Endothelial cell of umbilical vein (primary cell): ENCODE measurements around the gene IPO5. TPM values are rescaled to one million over a fixed set of nuclear protein-coding genes. Genes with fewer than 3 reads are reported as not detected.

ENCODE experiments used
- BruUV-seq: library from RNA; stranded (reverse); fragments of 400-500 nt; replicated peaks from 2 replicates; lab custom pipeline; 2021; lab: Mats Ljungman, UMichigan
- CTCF ChIA-PET: fragments of 300-600, 350-600 bp; sonication (Branson Sonifier 250); formaldehyde crosslinking; loops from one replicate; lab custom pipeline; 2021; ENCODE audit warnings: antibody characterized with exemption, inconsistent platforms; lab: Charles Lee
- POLR2A ChIA-PET: fragments of 300-600, 350-600 bp; sonication (Branson Sonifier 250); formaldehyde crosslinking; loops from one replicate; lab custom pipeline; 2021; ENCODE audit warnings: antibody characterized with exemption, inconsistent platforms; lab: Charles Lee
- DNase-seq: peaks from one replicate; pipeline ENCODE4 v3.0.0-alpha.2; 2011; ENCODE audit warnings: low read depth, low spot score
- FAIRE-seq: peaks from 2 replicates; lab custom pipeline; 2011; peaks lifted over from hg19 to GRCh38; lab: Jason Lieb, UNC
- H2AFZ ChIP-seq: 2 replicates; pipeline ENCODE4 v1.6.0; 2012; ENCODE audit warnings: low read depth, low read length, control low read depth, inconsistent platforms
- H3K27ac ChIP-seq: 2 replicates; pipeline ENCODE4 v1.5.1; 2011; ENCODE audit warnings: low read depth, mild to moderate bottlenecking, control low read depth, low read length, moderate library complexity; ENCODE audit not compliant: insufficient read depth
- H3K27me3 ChIP-seq, 2 experiments: 2 replicates each; pipeline versions ENCODE4 v1.6.0 to v1.6.1; 2011; ENCODE audit warnings: low read length in 2 of 2, mixed read lengths in 1 of 2; ENCODE audit not compliant: control insufficient read depth in 2 of 2, insufficient read depth in 2 of 2
- H3K36me3 ChIP-seq, 2 experiments: 2 replicates in 1 of 2; 3 replicates in 1 of 2; pipeline ENCODE4 v1.5.1; 2011; ENCODE audit warnings: low read length in 2 of 2, mild to moderate bottlenecking in 1 of 2, moderate library complexity in 1 of 2; ENCODE audit not compliant: control insufficient read depth in 2 of 2, insufficient read depth in 2 of 2; ENCODE audit errors: extremely low read depth in 1 of 2
- H3K4me1 ChIP-seq: 3 replicates; pipeline ENCODE4 v1.5.1; 2011; ENCODE audit warnings: mild to moderate bottlenecking, low read length; ENCODE audit not compliant: control insufficient read depth, insufficient read depth; ENCODE audit errors: extremely low read depth
- H3K4me2 ChIP-seq: 2 replicates; pipeline ENCODE4 v1.6.1; 2011; ENCODE audit warnings: low read length, control low read depth, mixed read lengths; ENCODE audit not compliant: insufficient read depth
- H3K4me3 ChIP-seq, 3 experiments: fragments of 200-600 bp in 1 of 3; sonication (generic), shearing (Covaris generic) in 1 of 3; replicated peaks in 1 of 3; 2 replicates each; pipeline ENCODE4 v1.5.1; 2011 to 2016; ENCODE audit warnings: control low read depth in 3 of 3, low read length in 3 of 3, mild to moderate bottlenecking in 2 of 3, inconsistent platforms in 1 of 3, low read depth in 1 of 3, moderate library complexity in 1 of 3; ENCODE audit not compliant: insufficient read depth in 1 of 3
- H3K79me2 ChIP-seq: 2 replicates; pipeline ENCODE4 v1.6.0; 2012; ENCODE audit warnings: low read length, inconsistent platforms; ENCODE audit not compliant: control insufficient read depth, insufficient read depth
- H3K9ac ChIP-seq: replicated peaks from 2 replicates; pipeline ENCODE3; 2011; ENCODE audit warnings: low read length, control low read depth; ENCODE audit not compliant: insufficient read depth; ENCODE audit errors: extremely low read depth
- H3K9me1 ChIP-seq: replicated peaks from 3 replicates; pipeline ENCODE4 v1.6.0; 2011; ENCODE audit warnings: mild to moderate bottlenecking, low read length; ENCODE audit not compliant: control insufficient read depth, insufficient read depth; ENCODE audit errors: extremely low read depth
- H3K9me3 ChIP-seq: replicated peaks from 2 replicates; pipeline ENCODE4 v1.5.1; 2012; ENCODE audit warnings: low read length, inconsistent platforms; ENCODE audit not compliant: control insufficient read depth, insufficient read depth
- H4K20me1 ChIP-seq: replicated peaks from 2 replicates; pipeline ENCODE3; 2011; ENCODE audit warnings: mild to moderate bottlenecking, low read length; ENCODE audit not compliant: control insufficient read depth, insufficient read depth; ENCODE audit errors: extremely low read depth
- CTCF ChIP-seq, 2 donors: IDR thresholded peaks; 1 replicate in 1 of 2; 2 replicates in 1 of 2; pipeline ENCODE4 v1.5.1; 2011; ENCODE audit warnings: low read length in 2 of 2, mild to moderate bottlenecking in 2 of 2, moderate library complexity in 2 of 2, control low read depth in 1 of 2, inconsistent platforms in 1 of 2, low read depth in 1 of 2; ENCODE audit not compliant: insufficient read depth in 1 of 2; ENCODE audit errors: extremely low read depth in 1 of 2
- EZH2 ChIP-seq: IDR thresholded peaks from 2 replicates; pipeline ENCODE4 v1.6.1; 2012; ENCODE audit warnings: borderline replicate concordance, low read depth, mild to moderate bottlenecking, moderate library complexity, low read length, inconsistent platforms; ENCODE audit not compliant: severe bottlenecking
- FOS ChIP-seq: IDR thresholded peaks from 2 replicates; pipeline ENCODE4 v1.6.1; 2011; ENCODE audit warnings: mild to moderate bottlenecking, low read length, moderate library complexity, borderline replicate concordance; ENCODE audit not compliant: insufficient read depth
- GATA2 ChIP-seq: IDR thresholded peaks from 2 replicates; pipeline ENCODE4 v1.7.0; 2011; ENCODE audit warnings: low read depth, mild to moderate bottlenecking, moderate library complexity, mixed read lengths, low read length; ENCODE audit not compliant: insufficient read length, insufficient read depth
- JUN ChIP-seq: IDR thresholded peaks from 2 replicates; pipeline ENCODE4 v1.6.1; 2011; ENCODE audit warnings: borderline replicate concordance, low read depth; ENCODE audit not compliant: insufficient read length, insufficient read depth
- MAX ChIP-seq: IDR thresholded peaks from 2 replicates; pipeline ENCODE4 v1.6.1; 2011; ENCODE audit not compliant: insufficient read depth, insufficient read length
- MYC ChIP-seq: IDR thresholded peaks from one replicate; pipeline ENCODE4 v1.6.1; 2011; ENCODE audit warnings: mild to moderate bottlenecking, low read depth, low read length
- POLR2A ChIP-seq: IDR thresholded peaks from 2 replicates; pipeline ENCODE4 v1.6.1; 2012; ENCODE audit warnings: low read depth, mild to moderate bottlenecking, control low read depth, low read length
- POLR2AphosphoS5 ChIP-seq: IDR thresholded peaks from 2 replicates; pipeline ENCODE4 v1.6.1; 2012; ENCODE audit warnings: low read depth, mild to moderate bottlenecking, control low read depth, low read length, moderate library complexity; ENCODE audit not compliant: insufficient read depth
- dilution Hi-C: fragments of 300-500 bp; cut with MboI; formaldehyde crosslinking; loops from one replicate; pipeline ENCODE4 v1.15.0; 2019; ENCODE audit warnings: low sequenced_read_pairs; ENCODE audit not compliant: extremely low pct_ligation_motif_present
- intact Hi-C: fragments of 100-400 bp; cut with micrococcal nuclease; formaldehyde crosslinking; loops from one replicate; pipeline ENCODE4 v1.10.0; 2022
- polyA plus RNA-seq, 4 experiments: library from polyadenylated mRNA; depleted of rRNA in 3 of 4; stranded (reverse) in 3 of 4; unstranded in 1 of 4; fragments of >200 nt; gene quantifications; 2 replicates each; pipeline versions ENCODE4 v1.2.1 to v1.2.3, GENCODE V29; 2011 to 2012; ENCODE audit warnings: missing spikeins in 1 of 4
- total RNA-seq: library from RNA; stranded (reverse); gene quantifications from 2 replicates; pipeline ENCODE4 v1.2.3, GENCODE V29; 2021

IPO5 gene
- total and polyA plus RNA-seq, 2 donors (not counting 3 experiments of a cell fraction or from before 2014, with no cell fraction given) = 50.4 to 183 TPM

- no peaks in the 10 kb centered on the region for H3K36me3 ChIP-seq
- dilution Hi-C loops = no loop called here
- peaks cover 10% of the 10 kb centered on the region for H3K4me1 ChIP-seq
- no peak overlapping the region for H3K4me3 ChIP-seq
- no peak overlapping the region for H3K27ac ChIP-seq
- no TSS peak for BruUV-seq
- no peaks in the 10 kb centered on the region for H4K20me1 ChIP-seq
- ChIA-PET CTCF (no interaction called here), POLR2A (no interaction called here)
- no peaks in the 10 kb centered on the region for H3K79me2 ChIP-seq
- intact Hi-C loops = no loop called here
- peaks cover 0 to under 1% of the 10 kb centered on the region in 2 experiments for H3K27me3 ChIP-seq
- no peak for DNase-seq
- H3K9ac ChIP-seq = no peak overlapping the region
- no peaks in the 10 kb centered on the region for H3K9me3 ChIP-seq
- no peak overlapping the region for H3K4me2 ChIP-seq
- no peak for FAIRE-seq
- no peak for TF ChIP-seq FOS
- no peak for TF ChIP-seq MYC
- TF ChIP-seq CTCF (IDR thresholded peaks at IDR 0.05; ENCODE audit: extremely low read depth in 1 of 2, insufficient read depth in 1 of 2, low read depth in 1 of 2, low read length in 2 of 2) = no peak
- TF ChIP-seq POLR2AphosphoS5 = no peak
- no peak for TF ChIP-seq EZH2
- TF ChIP-seq GATA2 = no peak
- TF ChIP-seq MAX = no peak
- no peak for TF ChIP-seq POLR2A
- no peak for TF ChIP-seq JUN
- no peak overlapping the region for H2AFZ ChIP-seq
- no peaks in the 10 kb centered on the region for H3K9me1 ChIP-seq
Observed at GRCh38 chr13:97932647-97933046, 20.8 kb upstream of the IPO5 start.
